ENCODE measurements around the gene GRK5.

Gene GRK5

DNA sequence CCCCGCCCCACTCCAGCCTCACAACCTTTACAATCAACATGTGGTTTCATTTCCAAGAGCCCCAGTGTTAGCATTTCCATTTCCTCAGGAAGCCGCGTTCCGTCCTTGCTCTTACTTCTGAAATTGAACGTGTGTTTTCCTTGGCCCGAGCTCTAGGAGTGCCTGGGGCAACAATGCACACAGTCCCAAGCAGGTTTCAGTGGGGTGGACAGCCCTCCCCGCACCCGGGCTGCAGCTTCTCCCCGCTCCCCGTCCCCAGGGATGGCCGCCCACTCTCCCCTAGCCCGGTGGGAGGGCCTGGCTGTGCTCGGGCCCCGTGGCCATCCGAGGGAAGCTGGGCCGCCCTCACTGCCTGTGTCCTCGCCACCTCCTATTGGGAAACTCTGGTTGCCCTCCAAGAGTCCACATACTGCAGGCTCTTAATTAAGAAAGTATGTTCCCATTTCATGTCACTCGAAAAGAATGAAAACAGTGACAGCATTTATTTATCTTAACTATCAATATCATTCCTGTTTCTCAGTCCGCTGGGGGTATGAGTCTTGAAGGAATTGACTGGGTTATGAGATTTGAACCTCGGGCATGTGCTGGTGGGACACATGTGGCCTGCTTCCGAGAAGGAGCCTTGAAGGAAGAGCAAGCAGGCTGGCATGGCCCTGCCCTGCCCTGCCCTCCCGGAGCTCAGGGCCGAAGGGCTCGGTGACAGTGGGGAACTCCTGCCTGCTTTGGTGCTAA lies 163.8 kb downstream of the GRK5 start:
- peak; percentile 50 for DNase-seq
- H4K91ac ChIP-seq (ENCODE audit: low read length): no peak overlapping the region
- H2BK12ac ChIP-seq (ENCODE audit: low read length in 2 of 2): peak overlapping the region in 1 of 2 experiments; percentile 81
- peak overlapping the region in 1 of 2 experiments; percentile 22 for H3K18ac ChIP-seq (ENCODE audit: low read depth in 1 of 2, low read length in 2 of 2)
- H3K23ac ChIP-seq (ENCODE audit: low read length in 2 of 2): peak overlapping the region in 1 of 2 experiments; percentile 87
- H2AK5ac ChIP-seq (ENCODE audit: low read length, severe bottlenecking): no peak overlapping the region
- H3K4me3 ChIP-seq (ENCODE audit: insufficient read depth in 1 of 2, low read depth in 1 of 2, low read length in 2 of 2): peak overlapping the region in 1 of 2 experiments; percentile 46
- peaks cover 39% of the 10 kb centered on the region for H3K4me1 ChIP-seq (ENCODE audit: control insufficient read depth, insufficient read depth, low read depth, low read length)
- no peak overlapping the region for H2AFZ ChIP-seq (ENCODE audit: low read depth, low read length)
- peak overlapping the region in 1 of 2 experiments; percentile 6 for H3K14ac ChIP-seq (ENCODE audit: low read length in 2 of 2)
- no peak overlapping the region for H4K8ac ChIP-seq (ENCODE audit: low read length)
- H2BK120ac ChIP-seq (ENCODE audit: low read depth, low read length): no peak overlapping the region
- peak overlapping the region; percentile 91 for H3K9ac ChIP-seq (ENCODE audit: low read length)
- H2BK15ac ChIP-seq (ENCODE audit: low read depth, poor library complexity, severe bottlenecking): peak overlapping the region; percentile 56
- peak overlapping the region; percentile 6 for H3K4me2 ChIP-seq (ENCODE audit: low read length, poor library complexity, severe bottlenecking)
- H3K4ac ChIP-seq (ENCODE audit: low read depth in 1 of 2, low read length in 2 of 2): no peak overlapping the region
- H3K27me3 ChIP-seq (ENCODE audit: control insufficient read depth in 1 of 2, insufficient read depth in 1 of 2, low read length in 2 of 2): no peaks in the 10 kb centered on the region
- H3K36me3 ChIP-seq (ENCODE audit: control insufficient read depth in 1 of 2, insufficient read depth in 2 of 2, low read depth in 1 of 2, low read length in 2 of 2): peaks cover 0 to 7% of the 10 kb centered on the region in 2 experiments
- H3K79me1 ChIP-seq (replicated peaks; ENCODE audit: low read length, poor library complexity, severe bottlenecking): peaks cover 8% of the 10 kb centered on the region
- no peaks in the 10 kb centered on the region for H3K9me3 ChIP-seq (ENCODE audit: control insufficient read depth, low read length)
- 83% methylated on average over 21 of the region's 24 CpGs for WGBS
- H2BK5ac ChIP-seq (ENCODE audit: low read depth, low read length, poor library complexity, severe bottlenecking): no peak overlapping the region
- H3K27ac ChIP-seq (ENCODE audit: low read length, poor library complexity, severe bottlenecking): peak overlapping the region; percentile 10

DNA sequence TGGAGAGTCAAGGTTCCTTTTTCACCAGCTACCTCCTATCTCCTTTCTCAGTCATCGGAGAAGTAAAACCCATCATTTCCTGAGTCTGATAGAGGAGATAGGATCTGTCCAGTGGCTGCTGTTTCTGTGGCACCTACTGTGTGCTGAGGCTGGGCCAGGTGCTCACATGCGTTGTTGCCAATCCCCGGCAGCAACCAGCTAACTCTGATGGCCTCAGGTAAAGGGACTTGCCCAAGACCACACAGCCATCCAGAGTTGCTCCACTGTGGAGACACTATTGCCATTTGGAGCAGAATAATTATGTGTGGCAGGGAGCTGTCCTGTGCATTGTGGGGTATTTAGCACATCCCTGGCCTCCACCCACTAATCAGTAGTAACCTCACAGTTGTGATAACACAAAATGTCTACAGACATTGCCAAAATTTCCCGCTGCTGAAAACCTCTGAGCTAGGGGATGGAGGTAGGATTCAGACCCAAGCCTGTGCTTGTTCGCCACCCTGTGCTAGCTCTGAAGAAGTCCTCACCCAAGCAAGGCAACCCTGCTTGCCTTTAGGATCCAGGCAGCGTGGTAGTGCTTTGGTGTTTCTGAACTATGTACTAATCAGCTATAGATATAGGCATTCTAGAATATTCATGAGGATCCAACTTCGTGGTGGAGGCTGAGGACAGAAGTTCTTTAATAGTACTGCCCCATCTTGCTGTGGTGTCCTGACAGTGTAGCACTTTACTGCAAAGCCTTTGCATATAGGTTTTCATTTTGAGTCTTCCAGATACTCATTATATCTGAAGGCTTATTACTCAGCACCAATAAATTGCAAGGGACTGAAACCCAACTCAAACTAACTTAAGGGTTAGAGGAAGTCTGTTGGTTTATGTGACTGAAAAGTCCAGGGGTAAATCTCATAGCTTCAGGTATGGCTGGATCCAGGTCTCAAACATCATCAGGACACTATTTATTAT lies 164.6 kb downstream of the GRK5 start:
- peaks cover 8% of the 10 kb centered on the region for H3K79me1 ChIP-seq (replicated peaks; ENCODE audit: low read length, poor library complexity, severe bottlenecking)

DNA sequence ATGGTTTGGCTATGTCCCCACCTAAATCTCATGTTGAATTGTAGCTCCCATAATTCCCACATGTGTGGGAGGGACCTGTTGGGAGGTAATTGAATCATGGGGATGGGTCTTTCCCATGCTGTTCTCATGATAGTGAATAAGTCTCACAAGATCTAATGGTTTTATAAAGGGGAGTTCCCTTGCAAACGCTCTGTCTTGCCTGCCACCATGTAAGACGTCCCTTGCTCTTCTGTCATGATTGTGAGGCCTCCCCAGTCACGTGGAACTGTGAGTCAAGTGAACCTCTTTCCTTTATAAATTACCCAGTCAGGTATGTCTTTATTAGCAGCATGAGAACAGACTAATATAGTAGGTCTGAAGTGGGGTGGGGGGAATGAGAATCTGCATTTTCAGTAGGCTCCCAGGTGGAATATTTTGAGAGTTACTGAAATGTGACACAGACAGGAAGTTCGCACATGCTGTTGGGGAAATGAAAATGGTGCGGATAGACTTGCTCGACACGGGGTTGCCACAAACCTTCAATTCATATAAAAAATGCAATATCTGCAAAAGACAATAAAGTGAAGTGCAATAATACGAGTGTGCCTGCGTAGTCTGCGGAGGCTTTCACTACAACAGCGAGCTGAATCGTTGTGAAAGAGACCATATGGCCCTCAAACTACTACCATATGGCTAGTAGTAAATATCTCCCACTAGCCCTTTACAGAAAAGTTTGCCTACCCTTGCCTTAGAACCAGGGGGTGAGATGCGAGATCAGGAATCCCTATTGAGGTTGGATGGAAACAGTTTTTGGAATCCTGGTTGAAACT lies 166.1 kb downstream of the GRK5 start:
- Histone ChIP-seq H2AK5ac (ENCODE audit: low read length, severe bottlenecking) (no peak overlapping the region), H2BK15ac (ENCODE audit: low read depth, poor library complexity, severe bottlenecking) (no peak overlapping the region), H2AFZ (ENCODE audit: low read depth, low read length) (no peak overlapping the region), H2BK5ac (ENCODE audit: low read depth, low read length, poor library complexity, severe bottlenecking) (no peak overlapping the region), H2BK120ac (ENCODE audit: low read depth, low read length) (no peak overlapping the region), H3K4ac (ENCODE audit: low read depth in 1 of 2, low read length in 2 of 2) (no peak overlapping the region), H3K14ac (ENCODE audit: low read length in 2 of 2) (no peak overlapping the region), H3K36me3 (ENCODE audit: control insufficient read depth in 1 of 2, insufficient read depth in 2 of 2, low read depth in 1 of 2, low read length in 2 of 2) (peaks cover 0 to 1% of the 10 kb centered on the region in 2 experiments), H3K9me3 (ENCODE audit: control insufficient read depth, low read length) (no peaks in the 10 kb centered on the region), H3K4me2 (ENCODE audit: low read length, poor library complexity, severe bottlenecking) (no peak overlapping the region), H3K27me3 (ENCODE audit: control insufficient read depth in 1 of 2, insufficient read depth in 1 of 2, low read length in 2 of 2) (no peaks in the 10 kb centered on the region), H4K91ac (ENCODE audit: low read length) (no peak overlapping the region), H3K79me1 (replicated peaks; ENCODE audit: low read length, poor library complexity, severe bottlenecking) (peaks cover 5% of the 10 kb centered on the region), H2BK12ac (ENCODE audit: low read length in 2 of 2) (no peak overlapping the region), H3K23ac (ENCODE audit: low read length in 2 of 2) (no peak overlapping the region), H3K9ac (ENCODE audit: low read length) (no peak overlapping the region), H3K4me3 (ENCODE audit: insufficient read depth in 1 of 2, low read depth in 1 of 2, low read length in 2 of 2) (no peak overlapping the region), H3K18ac (ENCODE audit: low read depth in 1 of 2, low read length in 2 of 2) (no peak overlapping the region), H3K27ac (ENCODE audit: low read length, poor library complexity, severe bottlenecking) (no peak overlapping the region), H3K4me1 (ENCODE audit: control insufficient read depth, insufficient read depth, low read depth, low read length) (peaks cover 36% of the 10 kb centered on the region), H4K8ac (ENCODE audit: low read length) (no peak overlapping the region)
- DNase-seq: no peak
- 96% methylated on average over 10 of the region's 13 CpGs for WGBS

More for the DNA sequence above, 164.6 kb downstream of the GRK5 start:
- Histone ChIP-seq H4K91ac (ENCODE audit: low read length) (no peak overlapping the region), H3K4me2 (ENCODE audit: low read length, poor library complexity, severe bottlenecking) (no peak overlapping the region), H3K27ac (ENCODE audit: low read length, poor library complexity, severe bottlenecking) (no peak overlapping the region), H2AFZ (ENCODE audit: low read depth, low read length) (no peak overlapping the region), H4K8ac (ENCODE audit: low read length) (no peak overlapping the region), H2BK5ac (ENCODE audit: low read depth, low read length, poor library complexity, severe bottlenecking) (no peak overlapping the region), H2BK12ac (ENCODE audit: low read length in 2 of 2) (peak overlapping the region; percentile 14 to 51), H2BK15ac (ENCODE audit: low read depth, poor library complexity, severe bottlenecking) (no peak overlapping the region), H3K9me3 (ENCODE audit: control insufficient read depth, low read length) (no peaks in the 10 kb centered on the region), H3K18ac (ENCODE audit: low read depth in 1 of 2, low read length in 2 of 2) (peak overlapping the region in 1 of 2 experiments; percentile 22), H3K4me3 (ENCODE audit: insufficient read depth in 1 of 2, low read depth in 1 of 2, low read length in 2 of 2) (no peak overlapping the region), H3K14ac (ENCODE audit: low read length in 2 of 2) (no peak overlapping the region), H2AK5ac (ENCODE audit: low read length, severe bottlenecking) (peak overlapping the region; percentile 11), H3K4me1 (ENCODE audit: control insufficient read depth, insufficient read depth, low read depth, low read length) (peaks cover 40% of the 10 kb centered on the region), H2BK120ac (ENCODE audit: low read depth, low read length) (no peak overlapping the region), H3K36me3 (ENCODE audit: control insufficient read depth in 1 of 2, insufficient read depth in 2 of 2, low read depth in 1 of 2, low read length in 2 of 2) (peaks cover 0 to 7% of the 10 kb centered on the region in 2 experiments), H3K23ac (ENCODE audit: low read length in 2 of 2) (peak overlapping the region in 1 of 2 experiments; percentile 87), H3K9ac (ENCODE audit: low read length) (peak overlapping the region; percentile 91), H3K27me3 (ENCODE audit: control insufficient read depth in 1 of 2, insufficient read depth in 1 of 2, low read length in 2 of 2) (no peaks in the 10 kb centered on the region), H3K4ac (ENCODE audit: low read depth in 1 of 2, low read length in 2 of 2) (peak overlapping the region in 1 of 2 experiments; percentile 13)
- DNase-seq: no peak
- 90% methylated on average over 7 of the region's 7 CpGs for WGBS

All from mesenchymal stem cell (in vitro differentiated cells and primary cell).